HepG2 (cell line): Measurements from ENCODE around the gene NME7. TPM values are rescaled to one million over a fixed set of nuclear protein-coding genes. Genes with fewer than 3 reads are reported as not detected.

Source experiments
- FOXC1 ChIP-seq: sonication (generic); formaldehyde crosslinking; IDR thresholded peaks from 2 replicates; pipeline ENCODE4 v1.8.0; 2022; ENCODE audit warnings: mild to moderate bottlenecking, missing genetic modification reagents, borderline replicate concordance
- GATA4 ChIP-seq: sonication (generic); IDR thresholded peaks from 2 replicates; pipeline ENCODE4 v1.6.1; 2016; ENCODE audit warnings: antibody characterized with exemption, low read depth, borderline replicate concordance
- HES4 ChIP-seq: sonication (generic); formaldehyde crosslinking; IDR thresholded peaks from 2 replicates; pipeline ENCODE4 v1.9.0; 2021; ENCODE audit warnings: mild to moderate bottlenecking, missing genetic modification reagents, borderline replicate concordance
- KLF11 ChIP-seq: IDR thresholded peaks from 2 replicates; pipeline ENCODE4 v1.6.1; 2016; ENCODE audit warnings: missing compliant biosample characterization
- KLF12 ChIP-seq: sonication (generic); formaldehyde crosslinking; IDR thresholded peaks from 2 replicates; pipeline ENCODE4 v1.4.0; 2020; ENCODE audit warnings: missing genetic modification reagents, borderline replicate concordance
- MED1 ChIP-seq: sonication (generic); formaldehyde crosslinking; IDR thresholded peaks from 2 replicates; pipeline ENCODE4 v1.4.0; 2020; ENCODE audit warnings: missing genetic modification reagents
- MEIS2 ChIP-seq: sonication (generic); formaldehyde crosslinking; IDR thresholded peaks from 2 replicates; pipeline ENCODE4 v1.9.0; 2021; ENCODE audit warnings: mild to moderate bottlenecking, missing genetic modification reagents
- MXD4 ChIP-seq: IDR thresholded peaks from 2 replicates; pipeline ENCODE4 v1.6.1; 2016; ENCODE audit warnings: mild to moderate bottlenecking, missing biosample characterization, missing genetic modification reagents
- NPAS2 ChIP-seq: sonication (generic); formaldehyde crosslinking; IDR thresholded peaks from 2 replicates; pipeline ENCODE4 v1.8.0; 2022; ENCODE audit warnings: mild to moderate bottlenecking, missing genetic modification reagents, borderline replicate concordance
- NR2F1 ChIP-seq, 2 experiments: fragments of 450-650 bp in 1 of 2; formaldehyde crosslinking in 1 of 2; IDR thresholded peaks; 2 replicates each; pipeline versions ENCODE4 v1.5.0 to v1.6.1; 2016 to 2020; ENCODE audit warnings: mild to moderate bottlenecking in 1 of 2, missing compliant biosample characterization in 1 of 2, missing genetic modification reagents in 1 of 2, moderate library complexity in 1 of 2
- NR2F2 ChIP-seq: IDR thresholded peaks from 2 replicates; pipeline ENCODE4 v1.6.1; 2012; ENCODE audit warnings: low read depth, inconsistent platforms, borderline replicate concordance
- PBX3 ChIP-seq: sonication (generic); formaldehyde crosslinking; IDR thresholded peaks from 2 replicates; pipeline ENCODE4 v1.8.1; 2023; ENCODE audit warnings: missing genetic modification reagents, inconsistent platforms, borderline replicate concordance
- PITX1 ChIP-seq: sonication (generic); formaldehyde crosslinking; IDR thresholded peaks from 2 replicates; pipeline ENCODE4 v1.5.1; 2020; ENCODE audit warnings: mild to moderate bottlenecking, missing genetic modification reagents
- POGZ ChIP-seq: sonication (generic); formaldehyde crosslinking; IDR thresholded peaks from 2 replicates; pipeline ENCODE4 v1.4.0; 2020; ENCODE audit warnings: mild to moderate bottlenecking, missing genetic modification reagents
- PRDM4 ChIP-seq: sonication (generic); formaldehyde crosslinking; IDR thresholded peaks from 2 replicates; pipeline ENCODE4 v1.9.0; 2021; ENCODE audit warnings: missing genetic modification reagents, borderline replicate concordance
- SNAI1 ChIP-seq: sonication (generic); formaldehyde crosslinking; IDR thresholded peaks from 2 replicates; pipeline ENCODE4 v1.5.0; 2020; ENCODE audit warnings: mild to moderate bottlenecking, missing genetic modification reagents, borderline replicate concordance
- SNAPC5 ChIP-seq: sonication (generic); formaldehyde crosslinking; IDR thresholded peaks from 2 replicates; pipeline ENCODE4 v1.8.1; 2023; ENCODE audit warnings: mild to moderate bottlenecking, missing genetic modification reagents, borderline replicate concordance
- SOX5 ChIP-seq: IDR thresholded peaks from 2 replicates; pipeline ENCODE4 v1.6.1; 2016; ENCODE audit warnings: borderline replicate concordance
- SPEN ChIP-seq: sonication (generic); formaldehyde crosslinking; IDR thresholded peaks from 2 replicates; pipeline ENCODE4 v1.5.1; 2020; ENCODE audit warnings: low read depth, mild to moderate bottlenecking, missing genetic modification reagents
- SSRP1 ChIP-seq: IDR thresholded peaks from 2 replicates; pipeline ENCODE4 v1.6.1; 2016; ENCODE audit warnings: control low read depth
- THYN1 ChIP-seq: sonication (generic); formaldehyde crosslinking; IDR thresholded peaks from 2 replicates; pipeline ENCODE4 v1.8.1; 2023; ENCODE audit warnings: low read depth, mild to moderate bottlenecking, moderate library complexity, missing genetic modification reagents, borderline replicate concordance
- ZNF24 ChIP-seq: fragments of 450-650 bp; IDR thresholded peaks from 2 replicates; pipeline ENCODE4 v1.6.1; 2017; ENCODE audit warnings: antibody characterized with exemption, mild to moderate bottlenecking
- ZNF446 ChIP-seq: sonication (generic); formaldehyde crosslinking; IDR thresholded peaks from 2 replicates; pipeline ENCODE4 v1.5.0; 2020; ENCODE audit warnings: mild to moderate bottlenecking, missing genetic modification reagents
- ZNF496 ChIP-seq: sonication (generic); formaldehyde crosslinking; IDR thresholded peaks from 2 replicates; pipeline ENCODE4 v1.8.1; 2023; ENCODE audit warnings: mild to moderate bottlenecking, moderate library complexity, missing genetic modification reagents; ENCODE audit not compliant: insufficient replicate concordance
- ZNF577 ChIP-seq: sonication (generic); formaldehyde crosslinking; IDR thresholded peaks from 2 replicates; pipeline ENCODE4 v1.4.0; 2020; ENCODE audit warnings: mild to moderate bottlenecking, low read depth, missing genetic modification reagents, borderline replicate concordance
- ZNF670 ChIP-seq: sonication (generic); formaldehyde crosslinking; IDR thresholded peaks from 2 replicates; pipeline ENCODE4 v1.8.0; 2022; ENCODE audit warnings: mild to moderate bottlenecking, missing genetic modification reagents, borderline replicate concordance
- ZNF878 ChIP-seq: sonication (generic); formaldehyde crosslinking; IDR thresholded peaks from 2 replicates; pipeline ENCODE4 v1.8.1; 2023; ENCODE audit warnings: mild to moderate bottlenecking, missing genetic modification reagents, moderate library complexity
- ZNF879 ChIP-seq: sonication (generic); formaldehyde crosslinking; IDR thresholded peaks from 2 replicates; pipeline ENCODE4 v1.8.1; 2023; ENCODE audit warnings: missing genetic modification reagents
- polyA plus RNA-seq, 8 experiments: library from polyadenylated mRNA; depleted of rRNA in 3 of 8; stranded (reverse) in 7 of 8; unstranded in 1 of 8; fragments of >200 nt; fragmentation: Illumina TruSeq in 4 of 8; extraction: Trizol in 4 of 8; gene quantifications; 2 replicates each; pipeline versions ENCODE4 v1.2.1 to v1.2.3, GENCODE V29; 2011 to 2016; ENCODE audit warnings: low read depth in 4 of 8, missing spikeins in 1 of 8, mixed read lengths in 1 of 8; ENCODE audit not compliant: insufficient read depth in 1 of 8
- total RNA-seq, 5 experiments: library from RNA; depleted of rRNA; stranded (reverse); fragments of >200 nt; fragmentation: Illumina TruSeq; extraction: Trizol; gene quantifications; 2 replicates each; pipeline ENCODE4 v1.2.3, GENCODE V29; 2016; ENCODE audit warnings: low read depth in 1 of 5

The NME7 gene
- total and polyA plus RNA-seq, 2 of the 13 experiments (the other 11 are each of a cell fraction or from before 2014, with no cell fraction given), result 9.4 to 22.5 TPM

DNA sequence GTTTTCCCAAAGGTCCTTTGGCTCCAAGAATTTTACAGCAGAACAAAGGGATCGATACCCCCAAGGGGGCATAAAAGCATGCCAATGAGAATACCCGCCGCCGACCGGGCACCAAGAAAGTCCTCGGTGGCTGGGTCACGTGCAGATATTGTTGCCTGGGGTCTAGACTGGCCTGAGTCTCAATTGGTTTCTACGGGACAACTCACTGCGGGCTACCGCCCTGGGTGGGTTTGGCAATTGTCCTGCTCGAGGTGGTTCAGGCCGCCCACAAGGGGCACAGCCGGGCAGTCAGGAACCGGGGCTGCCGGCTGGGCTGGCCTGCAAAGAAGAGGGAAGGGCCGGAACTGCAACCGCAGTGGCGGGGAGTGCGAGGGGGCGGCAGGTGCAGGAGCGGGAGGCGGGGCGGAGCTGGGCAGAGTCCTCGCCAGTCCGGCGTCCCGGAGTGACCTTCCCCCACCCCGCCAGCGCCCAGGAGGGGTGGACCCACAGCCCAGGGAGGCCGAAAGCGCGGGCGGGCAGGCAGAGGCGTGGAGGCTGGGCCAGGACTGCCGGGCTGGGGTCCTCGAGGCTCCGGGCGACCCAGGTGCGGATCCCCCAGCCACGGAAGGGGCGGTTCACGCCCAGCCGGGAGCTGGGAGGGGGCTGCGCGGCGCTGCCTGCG, 262.0 kb downstream of the NME7 start (continued):
- TF ChIP-seq PRDM4 (no peak), MXD4 (CRISPR knock-in tag) (peak; percentile 80; the same call in 1 of the 2 replicates), ZNF670 (CRISPR knock-in tag) (0 out of 2 replicates have a peak, but pooled peaks have one; percentile 22), HES4 (CRISPR knock-in tag) (no peak), NR2F2 (no peak), POGZ (CRISPR knock-in tag) (peak; percentile 78), NPAS2 (no peak), ZNF577 (CRISPR knock-in tag) (no peak), SOX5 (peak; percentile 65; the same call in 1 of the 2 replicates), THYN1 (CRISPR knock-in tag) (no peak), SSRP1 (CRISPR knock-in tag) (no peak), ZNF879 (CRISPR knock-in tag) (peak; percentile 33; the same call in 1 of the 2 replicates), ZNF878 (CRISPR knock-in tag) (no peak; the same call in 1 of the 2 replicates), GATA4 (no peak), PBX3 (0 out of 2 replicates have a peak, but pooled peaks have one; percentile 13), FOXC1 (CRISPR knock-in tag) (peak; percentile 69; the same call in 1 of the 2 replicates), SNAPC5 (CRISPR knock-in tag) (no peak; the same call in 1 of the 2 replicates), SPEN (CRISPR knock-in tag) (peak; percentile 80), ZNF24 (no peak), PITX1 (peak; percentile 14; the same call in 1 of the 2 replicates), ZNF446 (CRISPR knock-in tag) (no peak), SNAI1 (CRISPR knock-in tag) (0 out of 2 replicates have a peak, but pooled peaks have one; percentile 36), MEIS2 (CRISPR knock-in tag) (peak; percentile 75), KLF11 (CRISPR knock-in tag) (no peak), ZNF496 (CRISPR knock-in tag) (no peak), NR2F1 (CRISPR knock-in tag; IDR thresholded peaks at IDR 0.05) (peak in 1 of 2 experiments; percentile 21; a peak in 1 of 4 replicates), MED1 (CRISPR knock-in tag) (peak; percentile 91), KLF12 (CRISPR knock-in tag) (peak; percentile 88; the same call in 1 of the 2 replicates)
